AG08395 (cell line): ENCODE data around the gene IFNA21.
"Not testable (repeated sequence)": the region's sequence is repeated elsewhere in the genome, so short reads cannot be mapped to it uniquely, and the experiment has no call there.

ENCODE experiments used
- DNase-seq: peaks from one replicate; pipeline ENCODE4 v3.0.0; 2012; ENCODE audit warnings: mixed read lengths, low spot score

Gene IFNA21

GRCh38 chr9:21166560-21166959 lies at the start of gene IFNA21:
IFNA21 (minus strand) TSS chr9:21166660; CDS start chr9:21166612, 48 bp downstream.
- not testable (repeated sequence) for DNase-seq

GRCh38 chr9:21213411-21214326 lies 47.2 kb upstream of the IFNA21 start:
- DNase-seq = peak; percentile 4

GRCh38 chr9:21212160-21212559 lies 45.7 kb upstream of the IFNA21 start:
- DNase-seq = not testable (repeated sequence)

GRCh38 chr9:21210782-21211181 lies 44.3 kb upstream of the IFNA21 start:
- DNase-seq = not testable (repeated sequence)

GRCh38 chr9:21210311-21210710 lies 43.9 kb upstream of the IFNA21 start:
- DNase-seq = no peak

GRCh38 chr9:21207043-21207442 lies 40.6 kb upstream of the IFNA21 start, which contains the start of gene IFNA10:
IFNA10 (minus strand) TSS chr9:21207143; CDS start chr9:21207097, 46 bp downstream.
- DNase-seq = not testable (repeated sequence)

- no peak for DNase-seq
These were observed 38.7 kb upstream of the IFNA21 start for GRCh38 chr9:21205204-21205603.

GRCh38 chr9:21202105-21202504 lies 35.6 kb upstream of the IFNA21 start, which contains the start of gene IFNA7:
IFNA7 (minus strand) TSS chr9:21202205; CDS start chr9:21202165, 40 bp downstream.
- not testable (repeated sequence) for DNase-seq

- peak; percentile 3 for DNase-seq
These were observed 28.7 kb upstream of the IFNA21 start for GRCh38 chr9:21194867-21195776.

- not testable (repeated sequence) for DNase-seq
These were observed 21.0 kb upstream of the IFNA21 start, which contains the start of gene IFNA4 for GRCh38 chr9:21187487-21187886. IFNA4 (minus strand) TSS chr9:21187587; CDS start chr9:21187531, 56 bp downstream.

- not testable (repeated sequence) for DNase-seq
These were observed 16.6 kb upstream of the IFNA21 start for GRCh38 chr9:21182810-21183736.

- DNase-seq = peak; percentile 4
These were observed 8.2 kb upstream of the IFNA21 start for GRCh38 chr9:21174671-21175070.

GRCh38 chr9:21172156-21172555 lies 5.7 kb upstream of the IFNA21 start:
- DNase-seq = no peak

GRCh38 chr9:21171351-21171750 lies 4.9 kb upstream of the IFNA21 start:
- DNase-seq = no peak

GRCh38 chr9:21165516-21165915 lies 944 bp downstream of the IFNA21 start:
- DNase-seq = no peak

- no peak for DNase-seq
These were observed 6.3 kb downstream of the IFNA21 start for GRCh38 chr9:21160178-21160577.

- no peak for DNase-seq
These were observed 11.0 kb downstream of the IFNA21 start for GRCh38 chr9:21155501-21155900.

GRCh38 chr9:21154018-21154608 lies 12.3 kb downstream of the IFNA21 start:
- DNase-seq = no peak

GRCh38 chr9:21153336-21154017 lies 13.0 kb downstream of the IFNA21 start:
- DNase-seq = no peak

- DNase-seq = no peak
These were observed 21.9 kb downstream of the IFNA21 start for GRCh38 chr9:21144603-21145002.
